Stimulated activated CD4-positive, alpha-beta T cell treated with anti-CD3 and anti-CD28 coated beads, Interleukin-4, amount 100 ng/mL, for 1 hour (primary cell): ENCODE results near the gene SLC25A44.

Experiments used
- DNase-seq: peaks from one replicate; pipeline ENCODE4 v3.0.0-alpha.2; 2020

Gene SLC25A44, protein sequence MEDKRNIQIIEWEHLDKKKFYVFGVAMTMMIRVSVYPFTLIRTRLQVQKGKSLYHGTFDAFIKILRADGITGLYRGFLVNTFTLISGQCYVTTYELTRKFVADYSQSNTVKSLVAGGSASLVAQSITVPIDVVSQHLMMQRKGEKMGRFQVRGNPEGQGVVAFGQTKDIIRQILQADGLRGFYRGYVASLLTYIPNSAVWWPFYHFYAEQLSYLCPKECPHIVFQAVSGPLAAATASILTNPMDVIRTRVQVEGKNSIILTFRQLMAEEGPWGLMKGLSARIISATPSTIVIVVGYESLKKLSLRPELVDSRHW

DNA sequence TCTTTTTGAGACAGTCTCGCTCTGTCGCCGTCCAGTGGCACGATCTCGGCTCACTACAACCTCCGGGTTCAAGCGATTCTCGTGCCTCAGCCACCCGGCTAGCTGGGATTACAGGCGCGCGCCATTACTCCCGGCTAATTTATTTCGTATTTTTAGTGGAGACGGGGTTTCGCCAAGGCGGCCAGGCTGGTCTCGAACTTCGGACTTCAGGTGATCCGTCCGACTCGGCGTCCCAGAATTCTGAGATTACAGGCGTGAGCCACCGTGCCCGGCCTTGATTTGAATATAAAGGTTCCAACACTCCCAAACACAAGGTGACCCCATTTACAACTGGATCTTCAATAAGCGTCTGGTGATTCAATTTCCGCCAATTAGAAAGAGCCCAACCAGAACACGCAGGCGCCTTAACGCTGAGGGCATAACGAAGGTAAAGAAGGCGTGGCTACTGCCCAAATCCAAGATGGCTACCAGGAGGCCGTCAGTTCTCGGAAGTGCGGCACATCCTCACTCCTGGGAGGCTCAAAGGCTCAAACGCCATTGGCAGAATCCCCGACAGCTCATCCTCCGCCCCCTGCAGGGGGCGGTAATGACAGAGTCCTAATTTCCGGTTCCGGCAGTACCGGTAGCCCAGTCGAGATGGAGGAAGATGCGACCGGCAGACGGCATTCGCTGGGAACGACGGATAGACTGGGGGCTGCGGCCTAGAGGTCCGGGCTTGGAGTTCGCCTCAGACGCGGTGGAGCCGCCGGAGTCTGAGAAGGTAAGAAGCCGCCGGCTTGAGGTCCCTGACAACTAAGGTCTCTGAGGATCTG, at the start of gene SLC25A44:
Gene SLC25A44 (plus strand): TSS at position 617 of the 812 bp plus-strand sequence. CDS start 5,744 bp downstream, outside the sequence.
- peak; percentile 93 for DNase-seq

DNA sequence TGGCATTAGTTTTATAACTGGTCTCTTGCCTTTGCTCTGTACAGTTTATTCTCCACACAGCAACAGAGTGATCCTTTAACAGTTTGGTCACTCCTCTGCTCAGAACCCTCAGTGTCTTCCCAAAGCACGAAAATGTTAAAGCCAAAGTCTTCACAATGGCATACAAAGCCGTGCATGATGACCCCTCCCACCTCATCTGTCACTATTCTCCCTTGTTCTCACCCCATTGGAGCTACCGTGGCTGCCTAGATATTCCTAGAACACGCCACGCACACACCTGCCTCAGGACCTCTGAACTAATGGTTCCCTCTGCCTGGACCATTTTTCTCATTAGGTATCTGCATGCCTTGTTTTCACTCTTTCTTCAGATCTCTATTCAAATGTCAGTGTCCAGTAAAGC, 49.2 kb upstream of the SLC25A44 start:
- no peak for DNase-seq

- no peak for DNase-seq
Measured at GRCh38 chr1:156145650-156146019, 48.3 kb upstream of the SLC25A44 start.

DNA sequence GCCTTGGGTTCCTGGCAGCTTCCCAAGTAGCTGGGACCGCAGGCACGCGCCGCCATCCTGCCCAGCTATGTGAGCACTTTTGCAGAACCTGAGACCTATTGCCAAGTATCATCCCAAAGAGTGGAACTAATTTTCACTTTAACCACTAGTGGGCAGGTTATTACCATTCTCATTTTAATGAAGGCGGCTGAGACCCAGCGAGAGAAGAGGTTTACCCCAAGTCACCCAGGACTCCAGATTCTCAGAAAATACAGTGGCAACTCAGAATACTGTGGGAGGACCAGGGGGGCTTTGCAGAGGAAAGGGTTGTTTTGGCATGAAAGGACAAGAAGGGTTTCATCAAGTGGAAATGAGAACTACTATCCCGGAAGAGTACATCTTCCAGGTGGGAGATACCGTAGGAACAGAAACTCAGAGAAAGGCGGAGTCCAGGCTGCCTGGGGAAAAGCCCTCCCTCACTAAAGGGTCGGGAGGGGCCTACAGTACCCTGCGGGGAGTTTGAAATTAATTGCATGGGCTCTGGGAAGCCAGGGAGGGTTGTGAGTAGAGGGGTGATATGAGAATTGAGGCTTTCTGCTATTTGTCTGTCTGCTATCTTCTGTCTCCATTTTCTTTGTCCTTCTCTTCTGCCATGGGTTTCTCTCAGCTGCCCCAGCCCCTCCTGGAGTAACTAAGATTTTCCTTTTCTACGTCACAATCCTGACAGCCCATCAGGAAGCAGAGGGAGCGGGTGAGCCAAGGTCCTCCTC, 47.7 kb upstream of the SLC25A44 start:
- DNase-seq = peak; percentile 26

DNA sequence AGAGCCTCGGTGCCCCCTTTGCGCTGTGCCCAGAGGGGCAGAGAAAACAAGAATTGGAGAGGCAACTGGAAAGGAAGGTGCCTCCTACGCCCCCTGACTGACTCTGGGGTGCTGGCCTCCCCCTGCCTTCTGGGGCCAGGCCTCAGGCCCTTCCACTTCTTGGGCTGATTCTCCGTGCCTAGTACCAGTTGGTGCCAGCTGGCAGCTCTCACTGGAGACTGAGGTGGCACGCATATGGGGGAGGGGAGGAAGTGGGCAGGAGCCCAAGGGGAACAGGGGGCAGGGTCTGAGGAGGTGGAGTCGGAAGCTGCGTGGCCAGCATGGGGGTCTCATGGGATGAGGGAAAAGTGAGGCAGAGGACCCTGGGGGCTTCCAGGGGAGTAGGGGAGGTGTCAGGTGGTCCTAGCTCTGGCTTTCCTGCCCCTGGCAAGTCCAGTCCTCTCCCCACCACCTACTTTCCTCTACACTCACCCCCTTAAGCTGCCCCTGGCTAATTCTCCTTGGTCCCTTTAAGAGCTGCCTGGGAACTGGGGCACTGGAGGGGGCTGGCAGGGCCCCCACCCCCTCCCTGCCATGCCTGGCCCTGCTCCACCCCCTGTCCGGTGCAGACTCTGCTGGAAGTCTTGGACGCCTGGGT, 47.0 kb upstream of the SLC25A44 start:
- DNase-seq = no peak

DNA sequence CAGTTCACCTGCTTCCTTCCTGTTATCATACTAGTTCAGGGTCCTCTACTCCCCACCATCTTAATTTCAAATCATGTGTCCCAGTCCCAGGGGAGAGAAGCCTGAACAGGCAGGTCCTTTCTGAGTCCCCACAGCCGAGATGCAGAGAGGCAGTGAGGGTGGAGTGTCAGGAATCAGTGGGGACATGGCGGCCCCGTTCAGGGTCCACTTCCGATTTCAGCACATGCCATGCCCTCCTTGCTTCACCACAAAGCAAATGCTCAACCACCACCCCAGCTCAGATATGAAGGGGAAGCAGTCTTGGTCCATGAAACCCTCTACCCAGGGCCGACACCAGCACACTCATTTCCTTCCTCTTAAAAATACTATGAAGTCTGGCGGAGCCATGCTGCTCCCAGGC, 45.7 kb upstream of the SLC25A44 start:
- DNase-seq = no peak

DNA sequence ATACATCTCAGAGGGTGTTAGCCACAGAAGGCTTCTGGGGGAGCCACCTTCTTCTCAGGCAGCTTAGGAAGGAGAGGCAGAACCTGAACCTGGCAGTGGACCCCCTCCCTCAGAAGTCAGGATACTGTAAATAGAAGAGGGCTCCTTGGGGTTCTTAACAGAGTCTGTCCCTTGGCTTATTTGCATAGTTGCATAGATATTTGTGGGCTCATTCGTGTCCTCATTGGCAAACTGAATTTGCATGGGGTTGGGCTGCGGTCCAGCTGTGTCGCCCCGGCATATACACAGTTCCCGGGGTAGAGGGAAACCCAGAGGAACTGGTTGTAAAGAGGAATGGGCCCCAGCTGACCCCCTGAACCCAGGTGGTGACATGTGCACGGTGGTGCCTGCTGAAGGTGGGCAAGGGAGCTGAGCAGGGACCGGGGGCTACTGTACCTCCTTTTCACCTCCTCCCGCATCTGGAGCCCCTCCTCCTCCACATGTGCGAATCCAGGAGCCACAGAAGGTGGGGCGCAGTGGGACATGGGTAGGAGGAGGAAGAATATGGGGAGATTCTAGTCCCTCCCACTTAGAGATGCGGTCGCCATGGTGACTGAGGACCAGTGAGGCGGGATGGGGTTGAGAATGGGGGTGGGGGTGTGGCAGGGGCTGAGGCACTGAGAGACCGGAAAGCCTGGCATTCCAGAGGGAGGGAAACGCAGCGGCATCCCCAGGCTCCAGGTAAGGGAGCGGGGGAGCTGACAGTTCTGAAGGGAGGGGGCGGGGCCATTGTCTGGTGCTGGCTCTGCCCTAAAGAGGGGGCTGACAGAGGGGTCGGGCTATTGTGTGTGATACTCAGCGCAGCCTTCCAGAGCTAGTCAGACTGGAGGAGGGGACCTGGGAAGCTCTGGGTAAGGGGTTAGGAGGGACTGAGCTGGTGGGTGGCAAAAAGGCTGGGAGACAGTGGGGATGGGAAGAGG, 44.3 kb upstream of the SLC25A44 start:
- no peak for DNase-seq

DNA sequence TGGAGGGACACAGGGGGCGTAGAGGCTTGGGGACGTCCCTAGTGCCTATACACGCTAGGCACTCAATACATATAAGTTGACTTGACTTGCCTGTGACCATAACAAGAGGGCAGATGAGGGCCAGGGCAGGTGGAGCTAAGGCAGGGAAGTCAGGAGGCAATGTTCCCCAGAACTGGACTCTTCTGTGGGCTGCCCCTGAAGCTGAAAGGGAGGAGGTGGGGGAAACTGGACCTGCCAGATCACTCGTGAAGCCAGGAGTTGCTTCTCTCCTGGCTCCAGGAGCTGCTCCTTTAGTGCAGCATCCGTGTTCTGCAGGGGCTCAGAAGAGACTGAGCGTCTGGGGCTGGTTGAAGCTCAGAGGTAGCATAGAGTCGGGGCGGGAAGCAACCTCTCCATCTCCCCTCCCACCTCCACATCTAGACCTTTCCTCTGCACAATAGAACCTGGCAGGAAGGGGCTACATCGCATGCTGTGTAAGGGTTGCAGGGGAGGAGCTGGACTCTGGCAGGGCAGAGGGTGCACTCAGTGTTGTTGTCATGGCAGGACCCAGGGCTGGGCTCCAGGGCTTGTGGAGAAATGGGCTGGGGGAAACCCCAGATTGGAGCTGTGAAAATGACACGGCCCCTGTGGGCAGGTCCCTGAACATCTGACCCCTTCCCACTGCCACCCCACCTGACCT, 43.4 kb upstream of the SLC25A44 start:
- DNase-seq = no peak

- DNase-seq = no peak
Measured at GRCh38 chr1:156151093-156151688, 42.7 kb upstream of the SLC25A44 start.

- no peak for DNase-seq
Measured at GRCh38 chr1:156152628-156153027, 41.3 kb upstream of the SLC25A44 start.

DNA sequence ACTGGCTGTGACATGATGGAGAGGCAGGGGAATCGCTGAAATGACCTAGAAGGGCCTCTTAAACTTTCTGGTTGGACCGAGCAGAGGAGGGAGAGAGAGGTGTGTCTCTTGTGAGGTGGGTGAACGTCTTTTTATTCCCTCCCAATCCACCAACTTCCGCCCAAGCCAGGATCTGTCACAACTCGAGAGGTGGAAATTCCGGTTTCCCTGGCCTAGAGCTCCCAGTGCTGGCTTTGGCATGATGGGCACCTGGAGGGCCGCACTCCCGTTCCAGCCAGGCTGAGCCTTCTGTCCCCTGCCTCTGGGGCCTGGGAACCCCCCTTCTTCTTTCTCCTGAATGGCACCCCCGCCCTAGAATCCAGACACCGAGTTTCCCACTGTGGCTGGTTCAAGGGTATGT, 40.5 kb upstream of the SLC25A44 start, which contains the start of gene SEMA4A:
Gene SEMA4A (plus strand): TSS at position 224 of the 400 bp plus-strand sequence. CDS start 994 bp downstream, outside the sequence.
- DNase-seq = no peak

DNA sequence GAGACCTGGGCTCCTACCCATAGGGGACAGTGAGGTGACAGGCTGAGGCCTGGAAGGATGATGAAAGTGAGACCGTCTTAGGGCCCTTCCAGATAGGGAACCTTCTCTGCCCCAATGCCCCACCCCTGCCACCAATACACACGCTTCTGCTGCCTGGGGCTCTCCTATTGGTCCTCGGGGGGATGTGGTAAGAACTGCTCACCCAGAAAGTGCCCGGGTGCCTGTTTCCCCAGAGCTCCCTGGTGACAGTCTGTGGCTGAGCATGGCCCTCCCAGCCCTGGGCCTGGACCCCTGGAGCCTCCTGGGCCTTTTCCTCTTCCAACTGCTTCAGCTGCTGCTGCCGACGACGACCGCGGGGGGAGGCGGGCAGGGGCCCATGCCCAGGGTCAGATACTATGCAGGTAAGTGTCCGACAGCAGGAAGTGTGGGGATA, 39.6 kb upstream of the SLC25A44 start:
- peak; percentile 26 for DNase-seq

DNA sequence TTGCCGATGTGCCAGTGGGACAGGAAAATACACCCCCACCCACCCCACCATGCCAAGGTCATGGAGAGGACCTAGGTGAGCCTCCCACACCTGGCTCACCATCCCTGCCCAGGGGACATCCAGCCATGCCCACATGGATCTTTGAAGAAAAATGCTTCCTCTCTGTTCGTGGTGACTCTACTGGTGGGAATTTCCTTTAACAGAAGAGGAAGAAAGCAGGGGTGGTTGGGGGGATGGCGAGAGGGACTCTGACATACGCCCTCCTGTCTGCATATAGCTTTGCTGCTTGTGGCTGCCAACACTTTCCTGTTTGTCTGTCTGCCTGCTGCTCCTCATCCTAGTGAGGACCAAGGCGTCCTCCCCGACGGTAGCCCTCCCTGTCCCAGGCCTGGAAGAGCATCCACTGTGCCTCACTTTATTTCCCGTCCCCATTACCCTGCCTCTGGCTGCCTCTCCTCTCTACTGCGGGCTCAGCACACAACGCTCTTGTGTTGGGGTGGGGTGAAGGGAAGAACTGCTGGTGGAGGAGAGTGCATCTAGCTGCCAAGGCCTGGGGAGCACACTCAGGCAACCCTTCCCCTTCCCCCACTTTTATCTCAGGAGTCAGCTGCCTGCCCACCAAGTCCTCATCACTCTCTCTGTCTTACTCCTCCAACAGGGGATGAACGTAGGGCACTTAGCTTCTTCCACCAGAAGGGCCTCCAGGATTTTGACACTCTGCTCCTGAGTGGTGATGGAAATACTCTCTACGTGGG, 38.0 kb upstream of the SLC25A44 start:
- DNase-seq = no peak

GRCh38 chr1:156157506-156157905, 36.4 kb upstream of the SLC25A44 start:
- DNase-seq = no peak

GRCh38 chr1:156157966-156158365, 35.9 kb upstream of the SLC25A44 start:
- no peak for DNase-seq

DNA sequence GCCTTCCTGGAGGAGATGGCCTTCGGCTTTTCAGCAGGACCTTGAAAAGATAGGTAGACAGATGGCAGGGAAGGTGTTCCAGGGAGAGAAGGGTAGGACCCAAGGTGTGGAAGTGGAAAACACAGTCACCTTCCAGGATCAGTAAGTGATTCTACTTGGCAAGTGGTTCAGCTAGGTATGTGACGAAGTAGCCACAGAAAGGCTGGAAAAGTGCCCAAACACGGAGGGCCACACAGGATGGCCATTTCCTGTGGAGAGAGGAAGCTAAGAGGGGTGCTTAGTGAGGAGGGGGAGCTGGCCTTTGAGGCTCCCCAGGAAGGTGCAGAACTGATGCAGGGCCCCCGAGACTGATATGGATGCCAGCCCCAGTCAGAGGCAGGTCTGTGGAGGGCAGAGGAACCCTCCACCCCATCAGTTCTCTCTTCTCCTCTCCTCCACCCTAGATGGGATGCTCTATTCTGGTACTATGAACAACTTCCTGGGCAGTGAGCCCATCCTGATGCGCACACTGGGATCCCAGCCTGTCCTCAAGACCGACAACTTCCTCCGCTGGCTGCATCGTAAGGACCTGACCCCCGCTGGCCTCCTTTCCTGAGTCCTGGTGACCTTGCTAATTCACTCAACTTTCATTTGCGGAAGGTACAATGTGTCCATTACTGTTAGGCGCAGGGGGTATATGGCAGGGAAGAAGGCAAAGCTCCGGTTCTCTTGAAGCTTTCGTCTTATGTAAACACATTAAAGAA, 33.7 kb upstream of the SLC25A44 start:
- no peak for DNase-seq

DNA sequence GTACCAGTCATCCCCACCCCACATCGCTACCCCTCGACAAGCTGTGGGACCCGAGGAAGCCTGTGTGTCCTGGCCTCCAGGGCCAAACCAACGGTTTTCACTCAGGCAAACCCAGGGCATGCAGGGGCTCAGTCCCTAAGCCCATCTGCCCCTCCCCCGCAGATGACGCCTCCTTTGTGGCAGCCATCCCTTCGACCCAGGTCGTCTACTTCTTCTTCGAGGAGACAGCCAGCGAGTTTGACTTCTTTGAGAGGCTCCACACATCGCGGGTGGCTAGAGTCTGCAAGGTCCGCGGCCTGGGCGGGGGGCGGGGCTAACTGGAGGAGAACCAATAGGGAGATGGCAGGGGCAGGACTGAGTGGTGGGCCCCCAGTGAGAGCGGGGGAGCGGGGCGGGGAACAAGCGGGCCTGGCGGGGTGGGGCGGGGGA, 33.1 kb upstream of the SLC25A44 start:
- DNase-seq = peak; percentile 79

DNA sequence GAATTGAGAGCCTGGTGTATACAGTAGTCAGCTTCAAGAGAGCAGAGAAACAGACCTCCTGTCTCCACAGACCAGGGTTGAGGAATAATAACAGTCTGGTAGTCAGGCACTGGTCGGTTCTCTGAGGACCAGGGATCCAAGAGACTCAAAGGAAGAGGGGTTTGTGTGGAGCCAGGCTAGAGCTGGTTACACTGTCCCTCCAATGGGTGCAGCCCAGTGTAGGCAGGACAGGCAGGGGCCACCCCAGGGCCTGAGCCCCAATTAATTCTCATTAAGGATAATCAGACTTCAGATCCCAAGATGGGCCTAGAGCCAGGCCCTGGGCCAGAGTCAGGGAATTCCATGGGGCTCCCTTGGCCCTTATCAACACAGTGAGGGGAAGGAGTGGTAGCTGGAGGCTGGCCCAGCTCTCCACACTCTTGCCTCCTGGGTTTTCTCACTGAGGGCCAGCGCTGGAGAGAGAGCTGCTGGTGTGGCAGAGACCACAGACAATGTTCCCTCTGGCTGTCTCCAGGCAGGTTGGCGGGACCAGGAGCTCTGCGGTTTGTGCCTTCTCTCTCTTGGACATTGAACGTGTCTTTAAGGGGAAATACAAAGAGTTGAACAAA, 31.4 kb upstream of the SLC25A44 start:
- DNase-seq = no peak

- DNase-seq = no peak
Measured at GRCh38 chr1:156163712-156164111, 30.2 kb upstream of the SLC25A44 start.
